Astrocyte of the spinal cord (primary cell): ENCODE measurements around the gene NEAT1.
A peak's percentile ranks its signal among the peaks of the same experiment; 100 is the strongest.

Experiments
- DNase-seq: peaks from one replicate; pipeline ENCODE4 v3.0.0; 2011; ENCODE audit warnings: low read depth, low spot score
- H3K4me3 ChIP-seq: 2 replicates; pipeline ENCODE4 v1.5.1; 2011; ENCODE audit warnings: low read depth, mild to moderate bottlenecking, low read length, moderate library complexity
- in situ Hi-C: cut with HindIII; loops from 2 replicates; pipeline ENCODE4 v1.10.0; 2017; ENCODE audit warnings: low sequenced_read_pairs
- TF ChIP-seq, protein P1 (sequence below): IDR thresholded peaks from 2 replicates; pipeline ENCODE4 v1.5.1; 2012; ENCODE audit warnings: low read depth, mild to moderate bottlenecking, low read length, inconsistent platforms

NEAT1 gene

DNA sequence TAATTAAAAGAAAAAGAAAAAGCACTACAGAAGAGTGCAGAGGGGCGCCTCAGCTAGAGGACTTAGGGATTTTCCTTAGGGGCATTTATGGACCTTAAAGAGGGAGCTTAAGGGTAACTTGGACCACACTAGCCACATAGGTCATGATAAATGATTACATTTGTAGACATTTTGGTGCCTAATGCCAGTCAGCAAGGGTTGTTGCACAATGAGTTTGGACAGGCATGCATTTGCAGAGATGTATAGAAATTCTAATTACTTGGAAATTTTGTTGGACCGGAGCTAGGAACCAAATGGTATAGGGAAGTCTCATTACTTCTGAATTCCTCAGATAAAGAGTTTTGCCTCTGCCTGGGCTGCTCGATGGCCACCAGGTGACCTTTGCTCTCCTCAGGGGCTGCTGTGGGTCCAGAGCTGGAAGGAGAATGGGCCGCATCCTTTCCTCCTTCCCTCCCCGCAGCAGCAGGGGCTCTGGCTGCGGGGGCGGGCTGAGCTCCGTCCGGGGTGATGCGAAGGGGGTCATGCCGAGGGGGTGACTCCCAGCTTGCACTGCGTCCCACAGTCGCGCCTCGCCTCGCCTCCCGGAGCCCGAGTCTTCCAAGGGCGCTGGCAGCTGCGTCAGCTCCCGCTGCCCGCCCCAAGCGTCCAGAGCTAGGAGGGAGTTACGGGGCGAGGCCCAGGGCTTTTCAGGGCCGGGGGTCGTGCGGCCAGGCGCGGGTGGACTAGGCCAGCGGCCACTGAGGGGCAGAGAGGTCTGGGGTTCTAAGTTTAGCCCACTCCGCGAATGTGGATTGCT is 56.0 kb downstream of the NEAT1 start:
- TF ChIP-seq, protein P1, sequence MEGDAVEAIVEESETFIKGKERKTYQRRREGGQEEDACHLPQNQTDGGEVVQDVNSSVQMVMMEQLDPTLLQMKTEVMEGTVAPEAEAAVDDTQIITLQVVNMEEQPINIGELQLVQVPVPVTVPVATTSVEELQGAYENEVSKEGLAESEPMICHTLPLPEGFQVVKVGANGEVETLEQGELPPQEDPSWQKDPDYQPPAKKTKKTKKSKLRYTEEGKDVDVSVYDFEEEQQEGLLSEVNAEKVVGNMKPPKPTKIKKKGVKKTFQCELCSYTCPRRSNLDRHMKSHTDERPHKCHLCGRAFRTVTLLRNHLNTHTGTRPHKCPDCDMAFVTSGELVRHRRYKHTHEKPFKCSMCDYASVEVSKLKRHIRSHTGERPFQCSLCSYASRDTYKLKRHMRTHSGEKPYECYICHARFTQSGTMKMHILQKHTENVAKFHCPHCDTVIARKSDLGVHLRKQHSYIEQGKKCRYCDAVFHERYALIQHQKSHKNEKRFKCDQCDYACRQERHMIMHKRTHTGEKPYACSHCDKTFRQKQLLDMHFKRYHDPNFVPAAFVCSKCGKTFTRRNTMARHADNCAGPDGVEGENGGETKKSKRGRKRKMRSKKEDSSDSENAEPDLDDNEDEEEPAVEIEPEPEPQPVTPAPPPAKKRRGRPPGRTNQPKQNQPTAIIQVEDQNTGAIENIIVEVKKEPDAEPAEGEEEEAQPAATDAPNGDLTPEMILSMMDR, result no peak
- H3K4me3 ChIP-seq, result peak overlapping the region; percentile 2
- in situ Hi-C loops, result no loop called here
- DNase-seq, result peak; percentile 61

DNA sequence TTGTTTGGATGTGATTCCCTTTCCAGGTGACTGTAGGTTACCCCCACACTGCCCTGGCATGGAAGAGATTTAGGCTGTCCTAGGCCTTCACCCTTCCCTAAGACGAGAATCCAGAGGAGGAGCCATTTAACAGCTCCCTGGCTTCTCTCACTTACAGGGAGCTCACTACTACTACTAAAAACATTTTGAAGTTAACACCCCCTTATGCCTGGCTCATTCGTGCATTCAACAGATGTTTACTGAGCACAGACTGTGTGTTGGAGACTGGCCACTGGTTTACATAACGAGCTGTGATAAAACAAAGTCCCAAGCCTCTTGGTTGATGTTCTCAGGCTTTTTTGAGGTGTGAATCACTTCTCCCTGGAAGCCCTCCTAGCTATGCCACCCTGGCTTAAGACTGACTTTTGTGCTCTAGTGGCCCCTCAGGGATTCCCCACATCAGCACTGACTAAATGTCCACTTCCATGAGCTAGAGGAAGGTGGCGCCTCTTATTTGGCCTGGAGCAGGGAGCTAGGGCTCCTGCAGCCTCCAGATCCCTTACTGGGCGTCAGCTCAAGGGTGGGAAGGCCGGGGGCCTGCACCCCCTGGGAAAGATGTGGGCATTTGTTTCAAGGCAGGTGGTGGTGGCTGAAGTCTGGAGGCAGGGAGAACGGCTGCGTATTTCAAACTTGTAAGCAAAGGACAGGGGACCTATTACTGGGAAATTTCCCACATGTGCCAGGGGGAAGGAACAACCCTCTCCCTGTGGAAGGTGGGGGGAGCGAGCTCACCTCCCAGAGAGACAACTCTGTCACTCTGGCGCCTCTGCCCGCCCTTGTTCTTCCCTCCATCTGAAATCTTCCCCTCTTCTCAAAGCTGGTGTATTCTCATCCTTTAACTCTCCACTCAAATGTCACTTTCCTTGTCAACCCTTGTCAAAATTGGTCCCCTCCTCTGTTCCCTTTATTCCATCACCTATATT is 56.9 kb downstream of the NEAT1 start:
- TF ChIP-seq, protein P1, result peak; percentile 65
- in situ Hi-C loops, result no loop called here
- H3K4me3 ChIP-seq, result peak overlapping the region; percentile 0
- DNase-seq, result peak; percentile 84

DNA sequence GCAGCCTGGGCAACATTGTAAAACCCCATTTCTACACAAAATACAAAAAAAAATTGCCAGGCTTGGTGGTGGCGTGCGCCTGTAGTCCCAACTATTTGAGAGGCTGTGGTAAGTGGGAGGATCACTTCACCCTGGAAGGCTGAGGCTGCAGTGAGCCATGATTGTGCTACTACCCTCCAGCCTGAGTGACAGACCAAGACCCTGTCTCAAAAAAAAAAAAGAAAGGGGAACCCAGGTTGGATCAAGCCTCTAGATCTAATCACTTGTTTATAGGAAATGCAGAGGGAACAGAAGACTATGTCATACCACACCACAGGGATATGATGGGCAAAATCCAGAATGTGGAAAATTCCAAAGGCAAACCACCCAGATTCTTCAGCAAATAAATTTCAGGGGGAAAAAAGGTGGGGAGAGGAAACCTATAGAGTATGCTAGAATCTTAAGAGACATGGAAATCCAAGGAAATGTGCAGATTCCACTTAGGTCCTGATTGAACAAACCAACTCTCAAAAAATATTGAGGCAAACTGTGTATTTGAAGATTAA is 59.8 kb downstream of the NEAT1 start:
- TF ChIP-seq, protein P1, result no peak
- no peak overlapping the region for H3K4me3 ChIP-seq
- peak; percentile 34 for DNase-seq

DNA sequence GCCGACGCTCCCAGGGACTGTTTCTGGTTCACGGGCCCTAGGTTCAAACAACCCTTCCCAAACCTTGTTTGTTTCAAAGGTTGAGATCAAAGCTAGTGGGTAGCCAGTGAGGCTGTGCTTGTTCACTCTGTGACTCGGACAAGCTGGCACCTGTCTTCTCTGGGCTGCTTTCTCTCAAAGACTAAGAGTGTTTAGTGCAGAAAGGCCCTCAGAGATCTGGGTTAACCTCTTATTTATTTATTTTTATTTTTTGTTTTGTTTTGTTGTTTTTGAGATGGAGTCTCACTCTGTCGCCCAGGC is 63.3 kb downstream of the NEAT1 start:
- no peak overlapping the region for H3K4me3 ChIP-seq
- DNase-seq, result no peak
- in situ Hi-C loops, result no loop called here
- TF ChIP-seq, protein P1, result no peak

More for the DNA sequence above, 59.8 kb downstream of the NEAT1 start:
- in situ Hi-C loops, result no loop called here

DNA sequence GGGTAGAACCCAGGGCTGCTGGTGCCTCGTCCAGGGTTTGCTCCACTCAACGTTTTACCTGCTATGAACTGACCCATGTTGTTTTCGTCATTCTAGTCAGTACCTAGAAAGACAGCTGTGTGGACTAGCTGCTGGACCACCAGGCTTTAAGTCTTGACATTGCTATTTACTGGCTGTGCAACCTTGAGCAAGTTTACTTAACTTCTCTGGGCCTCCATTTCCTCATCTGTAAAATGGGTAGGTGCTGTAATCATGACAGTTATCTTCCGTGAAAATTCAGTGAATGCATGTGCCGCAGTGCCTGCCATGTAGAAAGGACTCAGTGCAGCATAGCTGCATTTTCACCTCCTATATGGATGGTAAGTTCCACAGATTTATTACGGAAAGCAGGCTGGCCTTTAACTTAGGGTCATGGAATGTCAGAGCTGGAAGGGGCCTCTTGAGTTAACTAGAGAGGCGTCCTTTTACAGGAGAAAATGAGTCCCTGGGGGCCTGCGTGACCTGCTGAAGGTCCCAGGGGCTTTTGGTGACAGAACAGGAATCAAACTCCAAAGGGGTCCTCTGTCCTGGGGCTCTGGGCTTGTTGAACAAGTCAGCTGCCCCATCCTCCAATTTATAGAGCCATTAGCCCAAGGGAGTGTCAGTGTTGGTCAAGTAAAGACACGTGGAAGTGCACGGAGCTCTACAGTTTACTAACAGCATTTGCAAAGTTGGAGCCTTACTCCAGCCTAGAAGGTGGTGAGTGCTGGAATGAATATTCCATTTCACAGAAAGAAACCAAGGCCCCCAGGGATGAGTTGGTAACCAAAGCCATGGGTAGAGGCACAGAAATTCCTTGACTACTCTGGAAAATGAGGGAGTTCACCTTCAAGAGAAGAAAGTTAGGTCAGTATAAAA is 64.2 kb downstream of the NEAT1 start:
- H3K4me3 ChIP-seq, result no peak overlapping the region
- in situ Hi-C loops, result no loop called here
- TF ChIP-seq, protein P1, result no peak
- DNase-seq, result no peak
